NCI-H460 (cell line): ENCODE results near the gene FAM193A. TPM values are rescaled to one million over a fixed set of nuclear protein-coding genes. Genes with fewer than 3 reads are reported as not detected.

Experiments used
- DNase-seq: peaks from one replicate; pipeline ENCODE4 v3.0.0-alpha.2; 2016; ENCODE audit warnings: low read depth; ENCODE audit errors: extremely low read depth
- total RNA-seq: library from RNA; depleted of rRNA; stranded (reverse); fragments of >200 nt; shearing (Covaris generic); gene quantifications from 2 replicates; pipeline ENCODE4 v1.2.3, GENCODE V29; 2014

Gene FAM193A
- total RNA-seq, 1 experiment from 2014 or later = 12.2 TPM

GRCh38 chr4:2684486-2684885 lies 148.0 kb downstream of the FAM193A start:
- DNase-seq = no peak

GRCh38 chr4:2685541-2685940 lies 149.1 kb downstream of the FAM193A start:
- DNase-seq = no peak

GRCh38 chr4:2686379-2687265 lies 150.2 kb downstream of the FAM193A start:
- DNase-seq = no peak

GRCh38 chr4:2688281-2688680 lies 151.8 kb downstream of the FAM193A start:
- no peak for DNase-seq

- no peak for DNase-seq
These were observed 152.2 kb downstream of the FAM193A start for GRCh38 chr4:2688697-2689096.

- DNase-seq = no peak
These were observed 152.7 kb downstream of the FAM193A start for GRCh38 chr4:2689114-2689513.

GRCh38 chr4:2689825-2690700 lies 153.6 kb downstream of the FAM193A start:
- no peak for DNase-seq

GRCh38 chr4:2691313-2691712 lies 154.9 kb downstream of the FAM193A start:
- no peak for DNase-seq

- DNase-seq = no peak
These were observed 155.5 kb downstream of the FAM193A start for GRCh38 chr4:2691952-2692435.

GRCh38 chr4:2694691-2695090 lies 158.2 kb downstream of the FAM193A start:
- DNase-seq = no peak

GRCh38 chr4:2695346-2696060 lies 159.1 kb downstream of the FAM193A start:
- DNase-seq = no peak

- no peak for DNase-seq
These were observed 160.0 kb downstream of the FAM193A start for GRCh38 chr4:2696423-2696822.

GRCh38 chr4:2697995-2698414 lies 161.6 kb downstream of the FAM193A start:
- no peak for DNase-seq

GRCh38 chr4:2698504-2698903 lies 162.1 kb downstream of the FAM193A start:
- no peak for DNase-seq

- no peak for DNase-seq
These were observed 162.6 kb downstream of the FAM193A start for GRCh38 chr4:2698951-2699505.

GRCh38 chr4:2699534-2699933 lies 163.1 kb downstream of the FAM193A start:
- DNase-seq = no peak

GRCh38 chr4:2700031-2700430 lies 163.6 kb downstream of the FAM193A start:
- no peak for DNase-seq

- DNase-seq = no peak
These were observed 165.9 kb downstream of the FAM193A start for GRCh38 chr4:2702361-2702760.

GRCh38 chr4:2702770-2703169 lies 166.3 kb downstream of the FAM193A start:
- no peak for DNase-seq

GRCh38 chr4:2712261-2712842 lies 175.9 kb downstream of the FAM193A start:
- no peak for DNase-seq
